HG02759 (cell line): Measurements from ENCODE around the gene TTYH1.
"Not testable (repeated sequence)": the region's sequence is repeated elsewhere in the genome, so short reads cannot be mapped to it uniquely, and the experiment has no call there.

ENCODE experiments used
- ATAC-seq: cut with Tn5 transposase; IDR thresholded peaks from one replicate; pipeline ENCODE4 v1.9.1; 2021; ENCODE audit warnings: mild to moderate bottlenecking, moderate library complexity; ENCODE audit not compliant: unreplicated experiment

The TTYH1 gene

GRCh38 chr19:54415208-54415900 is at the start of gene TTYH1:
TSS of gene TTYH1 (plus strand) at chr19:54415464. CDS start at chr19:54415553, 89 bp downstream.
- ATAC-seq = no peak

- ATAC-seq = not testable (repeated sequence)
Measured at GRCh38 chr19:54365798-54366197, 49.5 kb upstream of the TTYH1 start.

DNA sequence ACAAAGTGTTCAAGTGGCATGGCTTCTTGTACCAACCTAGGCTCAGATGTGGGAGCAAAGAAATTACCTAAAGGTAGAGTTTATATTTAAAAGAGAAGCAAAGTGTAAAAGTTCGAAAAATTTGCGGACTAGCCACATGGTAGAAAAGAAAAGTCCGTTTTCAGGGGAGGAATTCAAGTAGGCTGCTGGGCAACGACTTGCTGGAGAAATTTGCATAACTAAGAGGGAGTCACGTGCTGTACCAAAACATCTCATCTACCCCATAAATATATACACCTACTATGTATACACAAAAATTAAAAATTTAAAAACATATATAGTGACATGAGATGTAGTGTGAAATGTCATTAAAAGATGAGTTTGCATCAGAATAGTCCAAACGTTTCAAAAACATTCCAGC is 48.5 kb upstream of the TTYH1 start:
- no peak for ATAC-seq

DNA sequence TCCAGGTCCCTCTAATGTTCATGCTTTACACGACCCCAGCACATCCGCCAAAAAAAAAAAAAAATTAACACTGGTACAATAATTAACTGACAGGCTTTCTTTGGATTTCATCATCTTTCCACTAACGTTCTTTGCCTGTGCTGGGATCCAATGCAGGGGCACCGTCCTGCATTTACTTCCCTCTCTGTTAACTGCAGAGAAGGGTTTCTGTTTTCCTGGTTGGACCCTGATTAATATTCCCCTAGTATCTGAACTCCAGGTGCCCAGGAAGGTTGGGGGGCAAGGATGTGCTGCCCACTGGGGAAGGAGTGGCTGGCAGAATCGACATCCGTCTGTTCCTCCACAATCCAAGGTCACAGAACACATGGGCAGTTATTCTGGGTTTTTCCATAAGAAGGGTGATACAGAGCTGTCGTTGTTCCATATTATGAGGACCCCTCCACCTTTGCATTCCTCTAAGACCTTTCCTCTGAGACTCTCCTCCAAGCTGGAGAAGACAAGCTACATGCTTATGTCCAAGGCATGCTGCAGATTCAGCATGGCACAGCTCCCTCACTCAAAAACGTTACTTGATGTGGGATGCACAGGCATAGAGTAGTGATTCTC is 46.1 kb upstream of the TTYH1 start:
- ATAC-seq = no peak

GRCh38 chr19:54369688-54370433 is 45.4 kb upstream of the TTYH1 start:
- not testable (repeated sequence) for ATAC-seq

GRCh38 chr19:54370434-54370796 is 44.8 kb upstream of the TTYH1 start:
- not testable (repeated sequence) for ATAC-seq

- not testable (repeated sequence) for ATAC-seq
Measured at GRCh38 chr19:54371453-54371852, 43.8 kb upstream of the TTYH1 start.

DNA sequence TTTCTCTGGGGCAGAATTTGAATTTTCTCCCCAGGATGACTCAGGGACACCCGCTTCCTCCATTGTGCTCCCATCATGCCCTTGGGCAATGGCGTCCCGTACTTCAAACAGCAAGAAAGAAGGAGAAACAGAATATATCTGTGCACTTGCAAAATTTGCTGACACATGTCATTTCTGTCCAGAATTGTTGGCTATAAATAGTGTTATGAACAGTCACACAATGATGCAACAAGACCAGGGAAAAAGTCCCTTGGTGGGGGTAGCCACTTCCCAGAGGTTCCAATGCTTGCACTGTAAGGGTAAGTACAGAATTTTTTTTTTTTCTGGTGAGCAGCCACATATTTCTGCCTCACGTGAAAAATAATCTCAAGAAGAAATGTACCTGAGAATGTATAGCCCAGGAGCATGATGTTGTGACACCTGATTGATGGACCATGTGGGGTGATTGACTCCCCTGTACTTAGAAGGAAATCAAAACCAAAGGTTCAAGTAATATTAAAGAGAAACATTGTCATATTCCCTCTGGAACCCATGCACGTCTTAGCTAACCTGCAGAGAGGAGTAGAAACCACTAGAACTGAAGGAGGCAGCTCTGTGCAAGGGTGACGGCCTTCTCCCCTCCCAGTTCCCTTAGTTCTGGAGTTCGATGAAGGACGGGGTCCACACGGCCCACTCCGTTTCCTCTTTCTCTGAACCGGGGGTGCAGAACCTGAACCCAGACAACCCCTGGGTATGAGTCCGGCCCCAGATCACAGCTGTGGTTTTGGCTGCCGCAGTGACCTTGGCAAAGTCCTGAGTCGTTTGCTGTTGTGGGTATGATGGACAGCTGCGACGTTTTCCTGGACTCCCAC is 41.3 kb upstream of the TTYH1 start:
- no peak for ATAC-seq

GRCh38 chr19:54375181-54375938 is 39.9 kb upstream of the TTYH1 start:
- ATAC-seq = not testable (repeated sequence)

GRCh38 chr19:54376610-54377285 is 38.5 kb upstream of the TTYH1 start:
- ATAC-seq = no peak

DNA sequence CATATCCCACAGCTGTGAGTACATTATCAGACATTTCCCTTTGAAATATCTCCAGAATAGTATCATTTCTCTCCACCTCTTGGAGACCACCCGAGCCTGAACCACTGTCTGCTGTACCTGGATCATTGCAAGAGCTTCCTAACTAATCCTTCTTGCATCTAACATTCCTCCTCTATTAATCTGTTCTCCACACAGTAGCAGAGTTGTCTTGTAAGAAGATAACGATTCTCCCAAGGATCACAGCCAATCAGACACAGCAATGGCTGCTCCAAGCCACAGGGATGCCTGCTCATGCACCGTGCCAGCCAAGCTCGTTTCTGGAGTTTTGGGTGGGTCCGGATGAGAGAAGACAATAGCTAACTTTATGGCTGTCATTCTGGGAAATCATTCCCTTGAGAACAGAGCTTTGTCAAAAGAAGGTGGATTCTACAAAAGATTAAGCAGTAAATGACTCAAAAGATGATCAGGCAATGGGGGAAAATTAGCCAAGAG is 36.0 kb upstream of the TTYH1 start:
- ATAC-seq = no peak

GRCh38 chr19:54380897-54381296 is 34.4 kb upstream of the TTYH1 start:
- ATAC-seq = no peak

DNA sequence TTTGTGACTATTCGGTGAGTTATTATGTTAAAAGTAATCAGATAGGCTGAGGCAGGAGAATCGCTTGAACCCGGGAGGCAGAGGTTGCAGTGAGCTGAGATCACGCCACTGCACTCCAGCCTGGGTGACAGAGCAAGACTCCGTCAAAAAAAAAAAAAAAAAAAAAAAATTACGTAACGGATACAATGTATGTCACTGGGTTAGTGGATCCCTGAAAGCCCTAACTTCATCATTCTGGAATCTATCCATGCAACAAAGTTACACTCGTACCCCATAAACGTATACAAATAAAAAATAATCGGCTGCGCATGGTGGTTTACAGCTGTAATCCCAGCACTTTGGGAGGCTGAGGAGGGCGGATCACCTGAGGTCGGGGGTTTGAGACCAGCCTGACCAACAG is 33.2 kb upstream of the TTYH1 start:
- not testable (repeated sequence) for ATAC-seq

DNA sequence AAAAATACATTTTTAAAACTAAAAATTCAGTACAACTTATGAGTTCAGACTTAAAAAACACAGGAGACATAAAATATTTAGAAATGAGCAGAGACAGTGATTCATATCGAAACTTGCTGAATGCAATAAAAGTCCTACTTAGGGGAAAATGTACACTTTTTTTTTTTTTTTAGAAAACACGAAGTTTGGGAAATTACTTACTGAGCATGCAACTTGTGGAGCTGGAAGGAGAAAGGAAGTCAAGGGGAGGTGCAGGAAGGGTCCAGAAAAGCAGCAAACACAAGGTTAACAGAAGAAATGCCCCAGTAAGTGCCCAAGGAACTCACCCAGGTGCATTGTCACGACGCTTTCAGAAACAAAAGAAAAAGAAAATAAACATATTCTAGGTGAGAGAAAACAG is 31.9 kb upstream of the TTYH1 start:
- no peak for ATAC-seq

DNA sequence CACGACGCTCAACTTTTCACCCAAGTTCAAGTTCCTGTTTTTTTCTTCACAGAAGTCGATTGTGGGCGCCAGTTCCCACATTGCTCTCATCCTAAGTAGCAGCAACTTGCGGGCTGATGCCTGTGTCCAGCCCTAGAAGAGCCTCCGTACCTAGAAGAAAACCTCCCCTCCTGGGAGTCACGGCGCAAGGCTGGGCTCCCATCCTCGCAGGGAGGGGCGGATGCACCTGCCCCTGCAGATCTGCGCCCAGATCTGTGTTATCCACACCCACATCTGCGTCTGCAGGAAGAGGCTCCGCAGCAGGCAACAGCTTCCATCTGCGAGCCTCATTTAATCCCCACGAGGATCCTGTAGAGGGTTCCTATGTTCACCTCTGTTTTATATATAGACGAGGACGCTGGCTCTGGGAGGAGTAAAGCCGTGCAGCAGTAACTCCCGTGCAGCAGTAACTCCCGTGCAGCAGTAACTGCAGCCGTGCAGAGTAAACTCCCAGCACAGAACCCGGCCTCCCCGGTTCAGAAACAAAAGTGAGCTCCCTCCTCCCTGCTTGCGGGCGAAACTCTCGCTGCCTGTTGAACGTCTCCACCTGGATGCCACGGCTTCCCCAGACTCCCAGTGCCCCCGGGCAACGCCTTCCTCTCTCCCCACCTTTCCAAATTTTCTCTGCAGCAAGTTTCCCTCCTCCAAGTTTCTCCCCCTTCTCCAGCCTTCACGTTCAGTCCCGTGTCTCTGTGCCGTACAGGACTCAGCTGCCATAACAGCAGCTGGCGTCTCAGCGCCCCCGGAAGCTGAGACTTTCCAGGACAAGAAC is 27.1 kb upstream of the TTYH1 start:
- ATAC-seq = no peak

- ATAC-seq = no peak
Measured at GRCh38 chr19:54388802-54389139, 26.5 kb upstream of the TTYH1 start.

- ATAC-seq = no peak
Measured at GRCh38 chr19:54389553-54389952, 25.7 kb upstream of the TTYH1 start.

DNA sequence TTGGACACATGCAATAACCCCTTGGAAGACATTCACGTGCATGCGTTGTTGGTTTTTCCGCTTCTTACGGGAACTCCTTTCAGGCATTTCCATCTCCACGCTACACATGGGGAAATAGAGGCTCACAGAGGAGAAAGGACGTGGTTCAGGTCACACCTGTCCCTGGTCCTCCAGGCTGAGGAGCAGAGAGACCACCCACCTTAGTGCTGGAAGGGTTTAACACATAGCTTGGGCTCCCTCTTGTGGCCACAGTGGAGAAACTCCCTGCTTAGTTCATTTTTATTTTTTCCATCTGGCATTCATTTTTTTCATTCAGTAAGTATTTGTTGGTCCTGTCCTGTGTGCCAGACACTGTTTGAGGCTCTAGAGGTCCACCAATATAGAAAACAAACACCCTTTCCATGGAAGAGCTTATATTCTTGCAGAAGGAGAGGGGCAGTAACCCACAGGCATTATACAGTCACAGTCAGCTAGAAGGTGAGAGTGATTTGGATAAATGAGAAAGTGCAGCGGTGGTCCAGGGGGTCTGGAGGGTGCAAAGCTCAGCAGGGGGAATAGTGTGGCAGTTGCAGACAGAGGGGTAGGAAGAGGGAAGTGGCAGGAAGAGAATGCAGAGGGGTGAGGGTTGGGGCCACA is 24.2 kb upstream of the TTYH1 start:
- ATAC-seq = no peak
